H1 (cell line): ENCODE measurements around the gene SMG1. TPM values are rescaled to one million over a fixed set of nuclear protein-coding genes. Genes with fewer than 3 reads are reported as not detected.

Experiments
- CHD1 ChIP-seq: IDR thresholded peaks from 2 replicates; pipeline ENCODE4 v1.6.1; 2012; ENCODE audit warnings: low read depth, low read length, improper control_type of control experiment
- SP1 ChIP-seq: IDR thresholded peaks from 2 replicates; pipeline ENCODE4 v1.6.1; 2011; ENCODE audit warnings: low read depth, low read length
- SUZ12 ChIP-seq: fragments of 200-600 bp; sonication (generic); IDR thresholded peaks from 2 replicates; pipeline ENCODE4 v1.6.1; 2012; ENCODE audit warnings: mild to moderate bottlenecking, inconsistent platforms, low read length, moderate library complexity, mixed read lengths
- polyA plus RNA-seq, 7 experiments: library from polyadenylated mRNA; depleted of rRNA in 3 of 7; stranded (reverse) in 5 of 7; unstranded in 2 of 7; fragments of >200 nt in 5 of 7; fragments of 200-250 nt in 2 of 7; gene quantifications; 1 replicate in 5 of 7; 2 replicates in 1 of 7; 4 replicates in 1 of 7; pipeline versions ENCODE4 v1.2.1 to v1.2.3, GENCODE V29; 2011 to 2013; ENCODE audit warnings: missing spikeins in 2 of 7, mixed read lengths in 2 of 7
- total RNA-seq: library from RNA; stranded (reverse); fragmentation: NEBNext Ultra II Directional; extraction: Animal tissue kit (Norgen Biotek cat#: 25700); gene quantifications from 2 replicates; pipeline ENCODE4 v1.2.1, GENCODE V29; 2021

Gene SMG1
- total and polyA plus RNA-seq, 2 of the 8 experiments (the other 6 are each of a cell fraction or from before 2014, with no cell fraction given): 14.9 to 90.6 TPM

- TF ChIP-seq CHD1: no peak
- TF ChIP-seq SUZ12: no peak
- no peak for TF ChIP-seq SP1
- TF ChIP-seq, all 59 proteins: peak for 0
Measured at GRCh38 chr16:18809165-18809564, 117.0 kb downstream of the SMG1 start (continued).
